Measurements from ENCODE around the gene PUS10.
"Not testable (repeated sequence)": the region's sequence is repeated elsewhere in the genome, so short reads cannot be mapped to it uniquely, and the experiment has no call there.

The PUS10 gene

GRCh38 chr2:61042807-61043206 lies 24.8 kb upstream of the PUS10 start:
- no peak overlapping the region for H3K27ac ChIP-seq
- H3K9me3 ChIP-seq (ENCODE audit: low read depth, low read length) = no peaks in the 10 kb centered on the region
- TF ChIP-seq EZH2 (IDR thresholded peaks at IDR 0.05) (no peak), POLR2AphosphoS5 (IDR thresholded peaks at IDR 0.05; ENCODE audit: borderline replicate concordance, low read depth, low read length) (no peak), FOXP2 (optimal IDR thresholded peaks at IDR 0.05; ENCODE audit: control extremely low read depth, extremely low read length, insufficient read depth) (no peak)
- H3K36me3 ChIP-seq (ENCODE audit: insufficient read depth, low read length) = peaks cover 27% of the 10 kb centered on the region
- no peak overlapping the region for H3K4me3 ChIP-seq
- no peak for DNase-seq (ENCODE audit: low read depth, low spot score)
- H3K9ac ChIP-seq (ENCODE audit: insufficient read length) = no peak overlapping the region

- H3K9me3 ChIP-seq (ENCODE audit: low read depth, low read length); H3K27ac ChIP-seq; H3K9ac ChIP-seq (ENCODE audit: insufficient read length); H3K4me3 ChIP-seq; DNase-seq (ENCODE audit: low read depth, low spot score): not testable (repeated sequence)
- H3K36me3 ChIP-seq (ENCODE audit: insufficient read depth, low read length) = peaks cover 38% of the 10 kb centered on the region
Observed at GRCh38 chr2:61036643-61037042, 18.6 kb upstream of the PUS10 start.

- not testable (repeated sequence) for H3K9me3 ChIP-seq (ENCODE audit: low read depth, low read length); H3K9ac ChIP-seq (ENCODE audit: insufficient read length); H3K27ac ChIP-seq; DNase-seq (ENCODE audit: low read depth, low spot score); H3K4me3 ChIP-seq
- H3K36me3 ChIP-seq (ENCODE audit: insufficient read depth, low read length) = peaks cover 51% of the 10 kb centered on the region
Observed at GRCh38 chr2:61034592-61034991, 16.5 kb upstream of the PUS10 start.

- peaks cover 55% of the 10 kb centered on the region for H3K36me3 ChIP-seq (ENCODE audit: insufficient read depth, low read length)
- H3K4me3 ChIP-seq = no peak overlapping the region
- TF ChIP-seq EZH2 (IDR thresholded peaks at IDR 0.05) (no peak), FOXP2 (optimal IDR thresholded peaks at IDR 0.05; ENCODE audit: control extremely low read depth, extremely low read length, insufficient read depth) (no peak), POLR2AphosphoS5 (IDR thresholded peaks at IDR 0.05; ENCODE audit: borderline replicate concordance, low read depth, low read length) (no peak)
- no peak overlapping the region for H3K27ac ChIP-seq
- no peak for DNase-seq (ENCODE audit: low read depth, low spot score)
- no peaks in the 10 kb centered on the region for H3K9me3 ChIP-seq (ENCODE audit: low read depth, low read length)
- no peak overlapping the region for H3K9ac ChIP-seq (ENCODE audit: insufficient read length)
Observed at GRCh38 chr2:61029533-61029932, 11.5 kb upstream of the PUS10 start.

GRCh38 chr2:61023670-61024069 lies 5.6 kb upstream of the PUS10 start:
- DNase-seq (ENCODE audit: low read depth, low spot score) = no peak
- TF ChIP-seq POLR2AphosphoS5 (IDR thresholded peaks at IDR 0.05; ENCODE audit: borderline replicate concordance, low read depth, low read length) (no peak), EZH2 (IDR thresholded peaks at IDR 0.05) (no peak), FOXP2 (optimal IDR thresholded peaks at IDR 0.05; ENCODE audit: control extremely low read depth, extremely low read length, insufficient read depth) (no peak)
- H3K27ac ChIP-seq = no peak overlapping the region
- no peaks in the 10 kb centered on the region for H3K9me3 ChIP-seq (ENCODE audit: low read depth, low read length)
- H3K9ac ChIP-seq (ENCODE audit: insufficient read length) = no peak overlapping the region
- no peak overlapping the region for H3K4me3 ChIP-seq
- peaks cover 48% of the 10 kb centered on the region for H3K36me3 ChIP-seq (ENCODE audit: insufficient read depth, low read length)

- TF ChIP-seq POLR2AphosphoS5 (IDR thresholded peaks at IDR 0.05; ENCODE audit: borderline replicate concordance, low read depth, low read length) (no peak), FOXP2 (optimal IDR thresholded peaks at IDR 0.05; ENCODE audit: control extremely low read depth, extremely low read length, insufficient read depth) (no peak), EZH2 (IDR thresholded peaks at IDR 0.05) (no peak)
- Histone ChIP-seq H3K27ac (no peak overlapping the region), H3K4me3 (no peak overlapping the region), H3K9ac (ENCODE audit: insufficient read length) (no peak overlapping the region), H3K36me3 (ENCODE audit: insufficient read depth, low read length) (peaks cover 41% of the 10 kb centered on the region), H3K9me3 (ENCODE audit: low read depth, low read length) (no peaks in the 10 kb centered on the region)
- no peak for DNase-seq (ENCODE audit: low read depth, low spot score)
Observed at GRCh38 chr2:61021228-61021660, 3.2 kb upstream of the PUS10 start.

GRCh38 chr2:61018798-61019197 lies 743 bp upstream of the PUS10 start:
- TF ChIP-seq FOXP2 (optimal IDR thresholded peaks at IDR 0.05; ENCODE audit: control extremely low read depth, extremely low read length, insufficient read depth) (no peak), POLR2AphosphoS5 (IDR thresholded peaks at IDR 0.05; ENCODE audit: borderline replicate concordance, low read depth, low read length) (no peak), EZH2 (IDR thresholded peaks at IDR 0.05) (no peak)
- H3K27ac ChIP-seq = peak overlapping the region; percentile 62; the same call in 1 of the 2 replicates
- peak overlapping the region; percentile 90 for H3K9ac ChIP-seq (ENCODE audit: insufficient read length)
- H3K36me3 ChIP-seq (ENCODE audit: insufficient read depth, low read length) = peaks cover 32% of the 10 kb centered on the region
- no peaks in the 10 kb centered on the region for H3K9me3 ChIP-seq (ENCODE audit: low read depth, low read length)
- H3K4me3 ChIP-seq = peak overlapping the region; percentile 91
- DNase-seq (ENCODE audit: low read depth, low spot score) = no peak

- no peak for DNase-seq (ENCODE audit: low read depth, low spot score)
- Histone ChIP-seq H3K4me3 (peak overlapping the region; percentile 91), H3K9ac (ENCODE audit: insufficient read length) (peak overlapping the region; percentile 90), H3K36me3 (ENCODE audit: insufficient read depth, low read length) (peaks cover 28% of the 10 kb centered on the region), H3K9me3 (ENCODE audit: low read depth, low read length) (no peaks in the 10 kb centered on the region), H3K27ac (peak overlapping the region; percentile 62; the same call in 1 of the 2 replicates)
- no peak for TF ChIP-seq POLR2AphosphoS5 (IDR thresholded peaks at IDR 0.05; ENCODE audit: borderline replicate concordance, low read depth, low read length)
- TF ChIP-seq EZH2 (IDR thresholded peaks at IDR 0.05) = no peak
- TF ChIP-seq FOXP2 (optimal IDR thresholded peaks at IDR 0.05; ENCODE audit: control extremely low read depth, extremely low read length, insufficient read depth) = no peak
Observed at GRCh38 chr2:61018318-61018755, 282 bp upstream of the PUS10 start.

GRCh38 chr2:61017003-61017555 lies 976 bp downstream of the PUS10 start:
- Histone ChIP-seq H3K9ac (ENCODE audit: insufficient read length) (peak overlapping the region; percentile 90), H3K4me3 (peak overlapping the region; percentile 91), H3K9me3 (ENCODE audit: low read depth, low read length) (no peaks in the 10 kb centered on the region), H3K27ac (peak overlapping the region; percentile 97), H3K36me3 (ENCODE audit: insufficient read depth, low read length) (peaks cover 18% of the 10 kb centered on the region)
- TF ChIP-seq FOXP2 (optimal IDR thresholded peaks at IDR 0.05; ENCODE audit: control extremely low read depth, extremely low read length, insufficient read depth) (no peak), POLR2AphosphoS5 (IDR thresholded peaks at IDR 0.05; ENCODE audit: borderline replicate concordance, low read depth, low read length) (peak; percentile 68; the same call in 1 of the 2 replicates)
- peak; percentile 57 for DNase-seq (ENCODE audit: low read depth, low spot score)

Measured in SK-N-MC (cell line).